Ovary (tissue), 3 donors: ENCODE results near the gene WNT9B.

ENCODE experiments used
- CTCF ChIP-seq, 3 donors: fragments of 450-650 bp in 2 of 3; fragments of 200-600 bp in 1 of 3; IDR thresholded peaks; one replicate each; pipeline versions ENCODE4 v1.5.1 to v1.8.0; 2016 to 2022; ENCODE audit warnings: antibody characterized with exemption in 3 of 3, mild to moderate bottlenecking in 1 of 3
- POLR2A ChIP-seq: fragments of 450-650 bp; IDR thresholded peaks from one replicate; pipeline ENCODE4 v1.6.1; 2017; ENCODE audit warnings: antibody characterized with exemption, mild to moderate bottlenecking, moderate library complexity
- donor health status: DM: no; HTN: no; CAD: no.

- TF ChIP-seq CTCF (IDR thresholded peaks at IDR 0.05): no peak
- TF ChIP-seq POLR2A: no peak
Measured at GRCh38 chr17:46873941-46874645, 22.7 kb downstream of the WNT9B start.
